HL-60 (cell line): ENCODE data around the gene BEND3.

Experiments
- CTCF ChIP-seq: IDR thresholded peaks from one replicate; pipeline ENCODE4 v1.5.1; 2011; ENCODE audit warnings: low read length, control low read depth, inconsistent platforms; ENCODE audit not compliant: insufficient read depth
- REST ChIP-seq: IDR thresholded peaks from 2 replicates; pipeline ENCODE4 v1.6.1; 2012; ENCODE audit warnings: low read depth; ENCODE audit not compliant: insufficient replicate concordance

GRCh38 chr6:107056796-107057195 is 58.5 kb downstream of the BEND3 start:
- no peak for TF ChIP-seq CTCF
- no peak for TF ChIP-seq REST
